DMS 273 (cell line): ENCODE results near the gene KCNIP4.

Experiments used
- DNase-seq: peaks from one replicate; lab custom pipeline; 2025; ENCODE audit not compliant: unreplicated experiment; lab: John Stamatoyannopoulos, UW

KCNIP4 gene

GRCh38 chr4:21856301-21856700 is 92.3 kb downstream of the KCNIP4 start:
- no peak for DNase-seq

- no peak for DNase-seq
These were observed 99.5 kb downstream of the KCNIP4 start for GRCh38 chr4:21849077-21849476.

DNA sequence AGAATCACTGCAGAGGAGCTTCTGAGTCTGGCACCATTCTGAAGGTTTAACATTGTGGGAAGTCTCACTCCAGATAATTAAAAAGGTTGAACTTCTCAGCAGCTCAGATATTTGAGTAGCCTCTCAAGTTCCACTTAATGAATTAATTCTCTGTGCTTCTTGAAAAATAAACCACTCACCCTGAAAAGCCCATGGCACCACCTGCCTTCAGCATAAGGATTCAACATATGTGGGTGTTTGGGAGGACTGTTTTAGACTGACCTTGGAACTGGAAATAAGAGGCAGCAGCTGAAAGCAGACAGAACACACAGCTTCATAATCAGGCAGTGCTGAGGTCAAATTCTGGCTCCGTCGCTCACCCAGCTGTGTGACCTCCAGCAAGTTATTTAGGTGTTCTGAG is 100.6 kb downstream of the KCNIP4 start:
- no peak for DNase-seq

DNA sequence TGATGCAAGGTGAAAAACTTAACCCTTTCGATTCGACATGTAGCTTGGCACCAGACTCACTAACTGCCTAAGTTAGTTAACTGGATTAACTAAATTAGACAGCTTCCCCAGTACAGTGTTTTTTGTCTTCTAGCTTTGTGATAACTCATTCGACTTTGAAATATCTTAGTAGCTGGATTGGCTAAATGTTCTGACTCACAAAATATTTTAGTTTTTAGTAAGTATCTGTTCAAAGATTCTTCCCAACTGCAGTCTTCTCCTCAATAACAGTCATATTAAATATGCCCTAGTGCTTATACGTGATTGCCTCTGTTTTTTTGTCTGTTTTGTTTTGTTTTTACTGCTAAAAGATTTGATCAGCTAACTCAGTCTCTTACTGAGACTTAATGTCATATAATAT is 102.9 kb downstream of the KCNIP4 start:
- no peak for DNase-seq

DNA sequence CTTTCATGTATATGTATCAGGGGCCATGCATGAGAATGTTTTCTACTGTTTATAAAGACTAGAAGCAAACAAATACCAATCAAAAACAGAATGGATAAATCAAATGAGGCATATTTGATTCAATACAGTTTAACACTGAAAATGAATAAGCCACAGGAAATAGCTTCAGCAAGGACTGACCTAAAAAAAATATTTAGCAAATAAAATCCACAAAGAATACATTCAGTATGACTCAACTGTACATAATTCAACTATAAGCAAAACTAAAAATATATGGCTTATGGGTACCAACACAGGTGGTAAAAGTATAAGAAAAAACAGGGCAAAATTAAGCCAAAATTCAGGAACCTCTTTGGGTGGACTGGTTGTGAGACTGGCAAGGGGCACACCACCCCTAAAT is 112.9 kb downstream of the KCNIP4 start:
- no peak for DNase-seq

DNA sequence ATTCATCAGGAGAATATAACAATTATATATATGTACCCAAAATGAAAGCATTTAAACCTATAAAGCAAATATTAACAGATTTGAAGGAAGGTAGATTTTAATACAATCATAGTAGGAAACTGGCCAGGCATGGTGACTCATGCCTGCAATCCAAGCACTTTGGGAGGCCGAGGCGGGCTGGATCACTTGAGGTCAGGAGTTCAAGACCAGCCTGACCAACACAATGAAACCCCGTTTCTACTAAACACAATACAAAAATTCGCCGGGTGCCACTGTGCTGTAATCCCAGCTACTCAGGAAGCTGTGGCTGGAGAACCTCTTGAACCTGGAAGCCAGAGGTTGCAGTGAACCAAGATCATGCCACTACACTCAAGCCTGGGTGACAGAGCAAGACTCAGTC is 118.3 kb downstream of the KCNIP4 start:
- DNase-seq, result no peak

DNA sequence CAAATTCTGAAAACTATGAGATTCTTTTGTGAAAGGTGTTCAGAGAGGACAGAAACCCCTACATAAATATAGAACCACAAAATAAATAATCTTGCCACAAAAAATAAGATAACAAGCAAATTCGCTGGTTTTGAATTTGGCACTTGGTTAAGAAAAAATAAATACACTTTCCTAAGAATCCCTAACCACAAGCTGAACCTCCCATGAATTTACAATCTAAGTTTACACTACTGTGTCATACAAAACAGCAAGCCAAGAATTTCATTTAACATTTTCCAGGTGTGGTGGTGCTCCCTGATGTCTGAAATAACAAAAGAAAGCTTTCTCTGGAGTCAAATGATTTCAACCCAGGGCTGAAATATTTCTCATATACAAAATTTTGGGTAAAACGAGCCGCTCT is 121.0 kb downstream of the KCNIP4 start:
- DNase-seq, result no peak

GRCh38 chr4:21826071-21826470 is 122.5 kb downstream of the KCNIP4 start:
- no peak for DNase-seq

- peak; percentile 29 for DNase-seq
These were observed 129.5 kb downstream of the KCNIP4 start for GRCh38 chr4:21819086-21819485.

DNA sequence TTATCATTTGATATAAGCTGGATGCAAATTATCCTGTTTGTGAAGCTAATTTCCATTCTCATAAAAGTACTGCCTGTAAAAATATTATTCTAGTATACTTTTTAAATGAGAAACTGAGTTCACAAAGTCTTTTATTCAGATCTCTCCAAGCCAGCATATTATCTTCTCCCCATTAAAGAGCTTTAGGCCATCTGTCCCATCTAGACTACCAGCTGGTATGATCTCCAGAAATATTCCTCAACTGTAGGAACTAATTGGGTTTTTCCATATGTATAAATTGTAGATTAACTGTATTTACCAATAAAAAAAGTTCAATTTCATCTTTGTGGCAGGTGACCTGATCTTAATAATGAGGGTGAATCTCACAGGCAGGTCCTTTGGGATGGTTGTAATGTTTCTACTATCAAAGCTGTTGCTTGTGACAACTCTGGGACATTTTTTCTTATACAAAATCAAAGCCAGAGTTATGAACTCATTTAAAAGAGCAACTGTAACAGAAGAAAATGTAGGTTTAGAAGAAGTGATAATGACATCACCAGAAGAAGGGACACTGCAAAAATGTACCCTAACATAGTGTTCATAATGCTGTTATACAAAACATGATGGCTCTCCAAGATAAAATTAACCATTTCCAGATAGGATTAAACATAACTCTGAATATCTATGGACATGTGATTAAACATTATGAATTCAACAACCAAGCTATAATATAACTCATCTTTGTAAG is 132.8 kb downstream of the KCNIP4 start:
- peak; percentile 18 for DNase-seq

- DNase-seq, result no peak
These were observed 137.0 kb downstream of the KCNIP4 start for GRCh38 chr4:21811565-21811964.

GRCh38 chr4:21806991-21807390 is 141.6 kb downstream of the KCNIP4 start:
- no peak for DNase-seq

GRCh38 chr4:21802406-21802805 is 146.2 kb downstream of the KCNIP4 start:
- no peak for DNase-seq

- DNase-seq, result no peak
These were observed 146.7 kb downstream of the KCNIP4 start for GRCh38 chr4:21801661-21802385.

DNA sequence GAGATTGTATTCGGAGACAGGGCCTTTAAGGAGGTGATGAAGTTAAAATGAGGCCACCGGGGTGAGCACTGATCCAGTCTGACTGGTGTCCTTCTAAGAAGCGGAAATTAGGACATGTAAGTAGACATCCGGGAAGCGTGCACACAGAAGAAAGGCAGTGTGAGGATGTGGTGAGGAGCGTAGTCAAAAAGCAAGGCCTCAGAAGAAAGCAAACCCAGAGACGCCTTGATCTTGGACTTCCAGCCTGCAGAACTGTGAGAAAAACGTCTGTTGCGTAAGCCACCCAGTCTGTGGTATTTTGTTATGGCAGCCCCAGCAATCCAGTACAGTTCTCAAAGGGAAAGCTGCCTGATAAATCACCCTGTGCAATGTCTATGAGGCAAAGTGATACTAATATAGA is 153.5 kb downstream of the KCNIP4 start:
- no peak for DNase-seq

DNA sequence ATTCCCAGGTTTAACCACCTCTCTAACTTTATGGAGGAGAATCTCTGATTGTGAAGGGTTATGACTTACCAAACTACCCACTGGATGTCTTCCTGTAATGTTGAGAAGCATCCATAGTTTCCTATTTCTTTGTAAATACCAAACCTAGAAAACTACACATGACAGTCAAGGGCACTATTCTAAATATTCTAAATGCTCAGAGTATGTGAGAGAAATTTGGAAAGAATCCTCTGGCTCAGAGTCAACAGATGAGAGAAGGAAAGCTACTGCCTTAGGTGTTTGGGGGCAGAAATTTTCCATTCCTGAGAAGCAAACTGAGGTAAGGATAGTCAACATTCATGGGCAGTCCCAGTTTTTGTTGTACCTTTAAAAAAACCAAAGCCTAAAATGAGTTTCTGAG is 155.8 kb downstream of the KCNIP4 start:
- DNase-seq, result no peak

- DNase-seq, result peak; percentile 55
These were observed 158.0 kb downstream of the KCNIP4 start for GRCh38 chr4:21790438-21791029.

DNA sequence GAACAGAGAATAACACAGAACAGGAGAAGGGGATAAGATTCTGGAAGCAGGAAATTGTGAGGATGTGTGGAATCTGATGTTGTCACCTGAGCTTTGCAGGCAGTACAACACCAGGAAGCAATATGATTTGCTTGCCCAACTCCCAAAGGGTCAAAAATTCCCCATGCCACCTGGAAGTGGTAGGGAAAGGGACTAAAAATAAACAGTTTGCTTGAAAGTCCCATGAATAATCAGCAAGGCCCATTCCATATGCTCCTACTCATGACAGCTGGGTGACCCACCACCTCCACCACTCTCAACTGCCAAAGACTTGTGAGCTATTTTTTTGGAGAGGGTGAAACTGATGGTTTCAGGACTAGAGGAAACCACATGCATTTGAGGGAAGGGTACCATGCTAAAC is 168.4 kb downstream of the KCNIP4 start:
- DNase-seq, result peak; percentile 89

- DNase-seq, result no peak
These were observed 169.9 kb downstream of the KCNIP4 start for GRCh38 chr4:21778702-21779101.

DNA sequence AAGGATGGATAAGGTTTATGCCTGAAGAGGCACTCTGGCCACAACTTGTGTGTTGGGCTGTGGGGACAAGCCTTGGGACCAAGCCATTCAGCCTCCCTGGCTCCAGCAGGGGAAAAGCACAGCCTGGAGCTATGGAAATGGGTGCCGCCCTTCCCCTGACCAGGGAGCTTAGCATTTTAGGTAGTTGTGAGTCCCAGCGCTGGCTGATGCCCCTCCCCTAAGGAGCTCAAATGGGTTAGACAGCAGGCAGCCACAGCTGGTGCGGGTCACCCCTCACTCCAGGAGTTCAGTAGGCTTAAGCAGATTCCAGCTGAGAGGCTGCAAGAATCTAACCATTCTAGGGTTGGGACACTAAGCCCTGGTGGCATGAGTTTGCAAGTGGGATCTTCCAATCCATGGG is 172.9 kb downstream of the KCNIP4 start:
- peak; percentile 4 for DNase-seq

GRCh38 chr4:21769404-21770147 is 179.0 kb downstream of the KCNIP4 start:
- no peak for DNase-seq
